ENCODE measurements around the gene HMGCL.
"Not testable (repeated sequence)": the region's sequence is repeated elsewhere in the genome, so short reads cannot be mapped to it uniquely, and the experiment has no call there.

Gene HMGCL

DNA sequence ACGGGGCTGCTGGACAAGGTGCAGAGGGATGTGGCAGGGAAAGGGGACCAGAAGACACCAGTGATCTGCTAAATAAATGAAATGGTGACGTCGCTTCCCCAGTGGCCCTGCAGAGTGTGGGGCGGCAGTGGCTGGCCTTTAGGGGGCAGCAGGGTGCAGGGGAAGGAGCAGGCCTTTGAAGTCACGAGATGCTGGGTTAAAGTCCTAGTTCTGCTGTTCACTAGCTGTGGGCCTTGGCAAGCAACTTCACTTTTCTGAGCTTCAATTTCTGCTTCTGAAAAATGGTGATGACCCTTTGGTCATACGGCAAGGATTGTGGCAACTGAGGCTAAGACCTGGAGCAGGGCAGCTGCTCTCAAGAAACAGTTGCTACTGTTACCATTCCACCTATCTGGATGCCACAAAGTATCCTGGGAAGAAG lies 15.5 kb downstream of the HMGCL start:
- TF ChIP-seq, protein P1, sequence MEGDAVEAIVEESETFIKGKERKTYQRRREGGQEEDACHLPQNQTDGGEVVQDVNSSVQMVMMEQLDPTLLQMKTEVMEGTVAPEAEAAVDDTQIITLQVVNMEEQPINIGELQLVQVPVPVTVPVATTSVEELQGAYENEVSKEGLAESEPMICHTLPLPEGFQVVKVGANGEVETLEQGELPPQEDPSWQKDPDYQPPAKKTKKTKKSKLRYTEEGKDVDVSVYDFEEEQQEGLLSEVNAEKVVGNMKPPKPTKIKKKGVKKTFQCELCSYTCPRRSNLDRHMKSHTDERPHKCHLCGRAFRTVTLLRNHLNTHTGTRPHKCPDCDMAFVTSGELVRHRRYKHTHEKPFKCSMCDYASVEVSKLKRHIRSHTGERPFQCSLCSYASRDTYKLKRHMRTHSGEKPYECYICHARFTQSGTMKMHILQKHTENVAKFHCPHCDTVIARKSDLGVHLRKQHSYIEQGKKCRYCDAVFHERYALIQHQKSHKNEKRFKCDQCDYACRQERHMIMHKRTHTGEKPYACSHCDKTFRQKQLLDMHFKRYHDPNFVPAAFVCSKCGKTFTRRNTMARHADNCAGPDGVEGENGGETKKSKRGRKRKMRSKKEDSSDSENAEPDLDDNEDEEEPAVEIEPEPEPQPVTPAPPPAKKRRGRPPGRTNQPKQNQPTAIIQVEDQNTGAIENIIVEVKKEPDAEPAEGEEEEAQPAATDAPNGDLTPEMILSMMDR (IDR thresholded peaks at IDR 0.05; ENCODE audit: insufficient read depth, missing control alignments): peak; percentile 79
- no peak for FAIRE-seq
- DNase-seq (ENCODE audit: insufficient read length, low spot score): no peak

DNA sequence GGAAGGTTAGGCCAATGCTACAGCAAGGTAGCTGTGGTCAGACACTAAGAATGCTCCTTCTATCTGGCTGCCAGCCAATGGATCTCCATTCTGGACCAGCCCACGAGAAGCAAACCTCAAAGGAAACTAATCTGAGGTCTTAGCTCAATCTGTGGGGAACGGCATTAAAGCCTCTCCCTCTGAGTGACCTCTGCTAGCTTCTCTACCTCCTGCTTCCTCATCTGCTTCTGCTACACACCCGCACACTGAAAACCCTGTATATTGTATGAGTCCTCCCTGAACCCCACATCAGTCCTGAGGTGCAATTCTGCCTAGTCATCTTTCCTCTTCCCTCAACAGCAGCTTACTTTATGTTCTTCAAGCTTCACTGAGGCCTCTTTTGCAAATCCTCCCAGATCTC lies 17.8 kb downstream of the HMGCL start:
- FAIRE-seq (no peak), DNase-seq (ENCODE audit: insufficient read length, low spot score) (no peak)
- TF ChIP-seq, protein P1 (IDR thresholded peaks at IDR 0.05; ENCODE audit: insufficient read depth, missing control alignments): no peak

DNA sequence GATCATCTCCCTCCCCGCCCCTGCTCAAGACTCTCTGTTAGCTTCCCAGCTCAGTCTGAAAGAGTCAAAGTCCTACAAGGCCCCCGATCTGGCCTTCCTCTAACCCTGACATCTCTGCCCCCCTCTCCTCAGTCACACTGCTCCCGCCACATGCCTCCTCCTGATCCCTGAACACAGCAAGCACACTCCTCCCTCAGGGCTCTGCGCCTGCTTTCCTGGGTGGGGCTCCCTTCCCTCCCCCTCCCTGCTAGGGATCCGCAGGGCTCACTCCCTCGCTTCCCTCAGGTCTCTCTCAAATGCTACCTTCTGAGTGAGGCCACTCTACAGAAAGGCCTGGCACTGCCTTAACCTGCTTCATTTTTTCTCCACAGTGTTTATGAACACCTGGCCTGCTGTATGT lies 18.9 kb downstream of the HMGCL start:
- TF ChIP-seq, protein P1 (IDR thresholded peaks at IDR 0.05; ENCODE audit: insufficient read depth, missing control alignments): no peak
- no peak for FAIRE-seq
- DNase-seq (ENCODE audit: insufficient read length, low spot score): no peak

DNA sequence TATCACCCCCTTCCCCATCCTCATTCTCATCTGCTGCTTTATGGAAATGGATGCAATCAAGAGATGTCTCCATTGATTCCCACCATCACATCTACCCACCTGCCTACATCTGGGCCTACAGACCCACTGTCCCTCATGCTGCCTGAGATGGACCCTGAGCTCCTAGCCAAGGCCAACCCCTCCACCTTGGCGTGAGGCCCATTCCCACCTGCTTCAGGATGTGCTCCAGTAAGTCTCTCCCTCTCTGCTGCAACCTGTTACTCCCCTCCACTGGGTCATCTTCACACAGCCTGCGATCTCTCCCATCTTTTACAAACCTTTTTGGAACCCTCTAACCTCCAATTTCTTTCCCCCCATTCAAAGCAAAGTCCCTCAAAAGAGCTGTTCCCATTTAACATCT lies 20.2 kb downstream of the HMGCL start:
- no peak for FAIRE-seq
- DNase-seq (ENCODE audit: insufficient read length, low spot score): no peak
- TF ChIP-seq, protein P1 (IDR thresholded peaks at IDR 0.05; ENCODE audit: insufficient read depth, missing control alignments): no peak

DNA sequence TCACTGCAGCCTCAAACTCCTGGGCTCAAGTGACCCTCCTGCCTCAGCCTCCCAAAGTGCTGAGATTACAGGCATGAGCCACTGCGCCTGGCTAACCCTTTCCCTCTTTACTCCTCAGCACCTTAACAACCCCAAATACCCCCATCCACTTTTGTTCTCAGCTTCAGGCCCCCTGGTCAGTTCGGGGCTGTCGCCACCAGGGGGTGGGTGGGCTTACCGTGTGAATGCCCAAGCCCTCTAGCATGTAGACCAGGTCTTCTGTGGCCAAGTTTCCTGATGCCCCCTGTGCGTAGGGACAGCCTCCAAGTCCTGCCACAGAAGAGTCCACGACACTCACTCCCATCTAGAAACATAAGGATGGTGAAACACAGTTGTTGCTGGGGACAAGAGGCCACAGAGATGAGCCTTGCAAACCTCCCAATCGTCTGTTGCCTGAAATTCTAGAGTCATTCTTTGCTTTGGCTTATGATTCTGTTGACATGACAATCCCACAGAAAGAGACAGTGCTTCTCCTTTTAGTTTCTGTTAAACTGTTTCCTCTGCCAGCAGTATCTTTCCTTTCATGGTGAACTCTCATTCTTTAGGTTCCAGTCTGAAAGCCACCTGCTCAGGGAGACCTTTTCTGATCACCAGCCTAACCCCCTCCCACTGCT lies 20.9 kb downstream of the HMGCL start:
- TF ChIP-seq, protein P1 (IDR thresholded peaks at IDR 0.05; ENCODE audit: insufficient read depth, missing control alignments): no peak
- no peak for FAIRE-seq
- no peak for DNase-seq (ENCODE audit: insufficient read length, low spot score)

DNA sequence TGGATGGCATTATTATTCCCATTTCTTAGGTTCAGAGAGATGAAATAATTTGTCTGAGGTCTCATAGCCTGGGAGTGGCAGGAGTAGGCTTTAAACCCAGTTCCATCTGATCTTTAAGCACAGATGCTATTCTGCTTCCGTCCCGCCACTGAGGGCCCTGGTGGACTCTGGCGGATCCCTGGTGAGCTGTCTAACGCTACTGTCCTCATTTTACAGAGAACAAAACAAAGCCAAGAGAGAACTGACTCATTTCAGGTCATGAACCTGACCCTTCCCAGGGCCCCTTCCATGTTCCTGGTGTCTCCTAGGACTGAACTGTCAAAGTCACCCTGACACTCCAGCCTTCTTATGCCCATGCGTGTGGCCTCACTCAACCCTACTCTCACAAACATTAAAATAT lies 21.6 kb downstream of the HMGCL start:
- DNase-seq (ENCODE audit: insufficient read length, low spot score): no peak
- FAIRE-seq: no peak
- TF ChIP-seq, protein P1 (IDR thresholded peaks at IDR 0.05; ENCODE audit: insufficient read depth, missing control alignments): no peak

DNA sequence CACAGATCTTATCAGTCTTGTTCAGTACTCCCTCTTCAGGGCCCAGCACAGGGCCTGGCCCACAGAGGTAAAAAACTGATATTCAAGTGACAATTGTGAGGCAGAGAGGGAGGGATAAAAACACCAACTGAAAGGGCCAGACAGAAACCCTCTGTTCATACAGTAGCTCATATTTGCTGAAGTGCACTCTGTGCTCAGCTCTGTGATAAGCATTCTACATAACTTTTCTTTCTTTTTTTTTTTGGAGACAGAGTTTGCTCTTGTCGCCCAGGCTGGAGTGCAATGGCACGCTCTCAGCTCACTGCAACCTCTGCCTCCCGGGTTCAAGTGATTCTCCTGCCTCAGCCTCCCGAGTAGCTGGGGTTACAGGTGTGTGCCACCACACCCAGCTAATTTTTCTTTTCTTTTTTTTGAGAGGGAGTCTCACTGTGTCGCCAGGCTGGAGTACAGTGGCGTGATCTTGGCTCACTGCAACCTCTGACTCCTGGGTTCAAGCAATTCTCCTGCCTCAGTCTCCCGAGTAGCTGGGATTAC lies 22.4 kb downstream of the HMGCL start:
- not testable (repeated sequence) for FAIRE-seq

More for the DNA sequence above, 22.4 kb downstream of the HMGCL start:
- DNase-seq (ENCODE audit: insufficient read length, low spot score): not testable (repeated sequence)
